Mucosa of descending colon (tissue), 3 donors: ENCODE measurements around the gene CCDC88B. TPM values are rescaled to one million over a fixed set of nuclear protein-coding genes. Genes with fewer than 3 reads are reported as not detected.

Source experiments
- ATAC-seq: fragments of 200-7000 bp; cut with Tn5 transposase; one replicate; pipeline ENCODE4 v1.9.1; 2020; ENCODE audit warnings: mild to moderate bottlenecking, moderate library complexity
- DNase-seq, 3 donors: peaks; one replicate each; pipeline ENCODE4 v3.0.0-alpha.2; 2020
- H3K36me3 ChIP-seq: fragments of 200-600 bp; one replicate; pipeline ENCODE4 v1.8.0; 2021; ENCODE audit warnings: low read depth, mild to moderate bottlenecking
- H3K4me1 ChIP-seq: fragments of 200-600 bp; one replicate; pipeline ENCODE4 v1.8.0; 2021; ENCODE audit warnings: low read depth, mild to moderate bottlenecking
- H3K4me3 ChIP-seq: fragments of 200-600 bp; one replicate; pipeline ENCODE4 v1.8.0; 2021; ENCODE audit warnings: mild to moderate bottlenecking
- H3K9me3 ChIP-seq: fragments of 200-600 bp; one replicate; pipeline ENCODE4 v1.8.0; 2021; ENCODE audit warnings: mild to moderate bottlenecking
- CTCF ChIP-seq: fragments of 200-600 bp; IDR thresholded peaks from one replicate; pipeline ENCODE4 v1.8.0; 2022; ENCODE audit warnings: antibody characterized with exemption, mild to moderate bottlenecking
- intact Hi-C, 2 donors: fragments of 100-400 bp; cut with DNase I in 1 of 2; cut with micrococcal nuclease in 1 of 2; formaldehyde crosslinking; loops; one replicate each; pipeline versions ENCODE4 v1.11.0 to v1.11.1; 2022; cut with DNase I, micrococcal nuclease
- total RNA-seq, 3 donors: library from RNA; stranded (reverse); fragmentation: NEBNext Ultra II Directional in 2 of 3; extraction: Animal tissue kit (Norgen Biotek cat#: 25700) in 2 of 3; gene quantifications; one replicate each; pipeline versions ENCODE4 v1.2.1 to v1.2.4, GENCODE V29; 2021 to 2023
- donor health status: DM: no; HTN: no; CAD: no; lungs with moderate emphysema.
- donor health status: DM: no; HTN: no; CAD: no.
- donor health status: DM: no; HTN: yes; CAD: no.

CCDC88B gene
- total RNA-seq, 3 donors from 2014 or later, result 13.4 to 32.5 (median 28.8) TPM

GRCh38 chr11:64395545-64396078 lies 55.6 kb downstream of the CCDC88B start:
- peak in 1 of 3 donors; percentile 24 for DNase-seq
- H3K4me1 ChIP-seq, result no peaks in the 10 kb centered on the region
- no peaks in the 10 kb centered on the region for H3K36me3 ChIP-seq
- no peak for TF ChIP-seq CTCF
- intact Hi-C loops, result no loop called here
- H3K4me3 ChIP-seq, result no peak overlapping the region
- no peak for ATAC-seq
- H3K9me3 ChIP-seq, result no peaks in the 10 kb centered on the region

- Histone ChIP-seq H3K4me1 (no peaks in the 10 kb centered on the region), H3K36me3 (no peaks in the 10 kb centered on the region), H3K9me3 (no peaks in the 10 kb centered on the region), H3K4me3 (no peak overlapping the region)
- TF ChIP-seq CTCF, result no peak
- intact Hi-C loops, result no loop called here
- ATAC-seq (no peak), DNase-seq (no peak)
Measured at GRCh38 chr11:64396079-64396591, 56.1 kb downstream of the CCDC88B start.

- H3K9me3 ChIP-seq, result no peaks in the 10 kb centered on the region
- no peaks in the 10 kb centered on the region for H3K4me1 ChIP-seq
- H3K4me3 ChIP-seq, result no peak overlapping the region
- no peaks in the 10 kb centered on the region for H3K36me3 ChIP-seq
- TF ChIP-seq CTCF, result no peak
- DNase-seq (no peak), ATAC-seq (peak; percentile 52)
- intact Hi-C loops, result no loop called here
Measured at GRCh38 chr11:64400102-64400501, 60.1 kb downstream of the CCDC88B start.

- no peak for TF ChIP-seq CTCF
- DNase-seq (no peak), ATAC-seq (no peak)
- no peak overlapping the region for H3K4me3 ChIP-seq
- no peaks in the 10 kb centered on the region for H3K9me3 ChIP-seq
- H3K36me3 ChIP-seq, result no peaks in the 10 kb centered on the region
- intact Hi-C loops, result no loop called here
- no peaks in the 10 kb centered on the region for H3K4me1 ChIP-seq
Measured at GRCh38 chr11:64400667-64401066, 60.7 kb downstream of the CCDC88B start.

- H3K4me1 ChIP-seq, result no peaks in the 10 kb centered on the region
- ATAC-seq, result no peak
- TF ChIP-seq CTCF, result no peak
- H3K36me3 ChIP-seq, result no peaks in the 10 kb centered on the region
- no peak for DNase-seq
- no peak overlapping the region for H3K4me3 ChIP-seq
- intact Hi-C loops, result no loop called here
- H3K9me3 ChIP-seq, result no peaks in the 10 kb centered on the region
Measured at GRCh38 chr11:64401775-64402174, 61.8 kb downstream of the CCDC88B start.

- DNase-seq (no peak), ATAC-seq (no peak)
- no peak for TF ChIP-seq CTCF
- intact Hi-C loops, result no loop called here
- Histone ChIP-seq H3K4me1 (no peaks in the 10 kb centered on the region), H3K9me3 (no peaks in the 10 kb centered on the region), H3K4me3 (no peak overlapping the region), H3K36me3 (no peaks in the 10 kb centered on the region)
Measured at GRCh38 chr11:64403106-64403505, 63.1 kb downstream of the CCDC88B start.
